ENCODE results near the gene ANO7. TPM values are rescaled to one million over a fixed set of nuclear protein-coding genes. Genes with fewer than 3 reads are reported as not detected.
A peak's percentile ranks its signal among the peaks of the same experiment; 100 is the strongest.

The ANO7 gene
- total RNA-seq, 1 donor from 2014 or later = 0.10 TPM

GRCh38 chr2:241157841-241158545 is 30.5 kb upstream of the ANO7 start:
- DNase-seq = no peak

GRCh38 chr2:241158546-241158900 is 30.0 kb upstream of the ANO7 start:
- no peak for DNase-seq

GRCh38 chr2:241159116-241159515 is 29.4 kb upstream of the ANO7 start:
- DNase-seq = no peak

- no peak for DNase-seq
These were observed 28.2 kb upstream of the ANO7 start for GRCh38 chr2:241160318-241160717.

- DNase-seq = peak; percentile 90
These were observed 26.7 kb upstream of the ANO7 start for GRCh38 chr2:241161646-241162281.

GRCh38 chr2:241163601-241164118 is 24.8 kb upstream of the ANO7 start:
- DNase-seq = no peak

GRCh38 chr2:241168366-241168765 is 20.1 kb upstream of the ANO7 start:
- DNase-seq = peak; percentile 27

GRCh38 chr2:241173557-241173956 is 14.9 kb upstream of the ANO7 start:
- DNase-seq = no peak

- DNase-seq = peak; percentile 83
These were observed 10.7 kb upstream of the ANO7 start for GRCh38 chr2:241177526-241178334.

GRCh38 chr2:241178961-241179360 is 9.5 kb upstream of the ANO7 start:
- no peak for DNase-seq

GRCh38 chr2:241179899-241180298 is 8.6 kb upstream of the ANO7 start:
- no peak for DNase-seq

- no peak for DNase-seq
These were observed 8.0 kb upstream of the ANO7 start for GRCh38 chr2:241180495-241180894.

GRCh38 chr2:241182126-241182525 is 6.4 kb upstream of the ANO7 start:
- DNase-seq = no peak

GRCh38 chr2:241182531-241183133 is 5.8 kb upstream of the ANO7 start:
- DNase-seq = no peak

- DNase-seq = no peak
These were observed 5.3 kb upstream of the ANO7 start for GRCh38 chr2:241183221-241183620.

- DNase-seq = no peak
These were observed 3.6 kb upstream of the ANO7 start for GRCh38 chr2:241184901-241185300.

- no peak for DNase-seq
These were observed 2.5 kb upstream of the ANO7 start for GRCh38 chr2:241185961-241186360.

- no peak for DNase-seq
These were observed 1.2 kb upstream of the ANO7 start for GRCh38 chr2:241187101-241187917.

- no peak for DNase-seq
These were observed 601 bp upstream of the ANO7 start for GRCh38 chr2:241187918-241188234.

- no peak for DNase-seq
These were observed 797 bp downstream of the ANO7 start for GRCh38 chr2:241189093-241189855.

GRCh38 chr2:241189856-241190201 is 1.4 kb downstream of the ANO7 start:
- DNase-seq = no peak
